Ovary (tissue), 9 donors: Measurements from ENCODE around the gene OR1K1. TPM values are rescaled to one million over a fixed set of nuclear protein-coding genes. Genes with fewer than 3 reads are reported as not detected.

Experiments
- DNase-seq, 5 donors: peaks; one replicate each; pipeline ENCODE4 v3.0.0-alpha.2; 2019 to 2020
- H3K27ac ChIP-seq, 2 donors: fragments of 200-600 bp; one replicate each; pipeline versions ENCODE4 v1.5.1 to v1.8.0; 2019 to 2022
- H3K27me3 ChIP-seq: fragments of 200-600 bp; one replicate; pipeline ENCODE4 v1.8.0; 2022
- H3K36me3 ChIP-seq: fragments of 200-600 bp; sonication (generic); one replicate; pipeline ENCODE4 v1.5.1; 2019
- H3K4me1 ChIP-seq: one replicate; pipeline ENCODE4 v1.8.1; 2013; ENCODE audit warnings: mild to moderate bottlenecking, moderate library complexity; ENCODE audit not compliant: insufficient read depth
- H3K4me3 ChIP-seq: fragments of 200-600 bp; sonication (generic); one replicate; pipeline ENCODE4 v1.5.1; 2017
- H3K9me3 ChIP-seq, 2 donors: fragments of 200-600 bp in 1 of 2; sonication (generic) in 1 of 2; one replicate each; pipeline versions ENCODE4 v1.5.1 to v1.8.1; 2013 to 2019; ENCODE audit warnings: mild to moderate bottlenecking in 1 of 2, moderate library complexity in 1 of 2
- EP300 ChIP-seq: sonication (generic); formaldehyde crosslinking; IDR thresholded peaks from one replicate; pipeline ENCODE4 v1.6.1; 2017; ENCODE audit warnings: antibody characterized with exemption
- POLR2A ChIP-seq: fragments of 450-650 bp; IDR thresholded peaks from one replicate; pipeline ENCODE4 v1.6.1; 2017; ENCODE audit warnings: antibody characterized with exemption, mild to moderate bottlenecking, moderate library complexity
- WGBS, 3 donors: extraction: QIAGEN DNeasy Blood & Tissue Kit in 1 of 3; methylation state at CpG; one replicate each; pipeline versions ENCODE4 v1.1.5 to v1.1.7; 2013 to 2017; 5-methylcytosine and 5-hydroxymethylcytosine counted together
- intact Hi-C, 4 donors: fragments of 100-400 bp; cut with DNase I; formaldehyde crosslinking; loops; one replicate each; pipeline versions ENCODE4 v1.11.0 to v1.15.1; 2022 to 2023
- polyA plus RNA-seq, 2 donors: library from polyadenylated mRNA; stranded (reverse); fragments of 200-250 nt in 1 of 2; fragments of 350-450 nt in 1 of 2; fragmentation: Illumina TruSeq in 1 of 2; extraction: RNeasy Lipid Tissue Mini Kit (QIAGEN cat#74804) in 1 of 2; gene quantifications; one replicate each; pipeline ENCODE4 v1.2.3, GENCODE V29; 2013 to 2014
- total RNA-seq, 7 donors: library from RNA; depleted of rRNA in 2 of 7; stranded (reverse); fragments of >200 nt in 2 of 7; fragmentation: NEBNext Ultra II Directional in 3 of 7; extraction: Animal tissue kit (Norgen Biotek cat#: 25700) in 3 of 7; gene quantifications; one replicate each; pipeline versions ENCODE4 v1.1.0 to v1.2.4, GENCODE V29; 2016 to 2023
- TF ChIP-seq, protein P1 (sequence below), 3 donors: fragments of 450-650 bp in 2 of 3; fragments of 200-600 bp in 1 of 3; IDR thresholded peaks; one replicate each; pipeline versions ENCODE4 v1.5.1 to v1.8.0; 2016 to 2022; ENCODE audit warnings: antibody characterized with exemption in 3 of 3, mild to moderate bottlenecking in 1 of 3
- donor health status: DM: no; HTN: no; CAD: no; lungs with moderate emphysema.
- donor health status: DM: no; HTN: no; CAD: no.
- donor health status: Bipolar disorder and iron deficiency.
- donor health status: DM: yes; HTN: yes; CAD: no.
- donor health status: DM: no; HTN: no; CAD: no.
- donor health status: DM: yes; HTN: yes; CAD: no.

The OR1K1 gene
- total and polyA plus RNA-seq, 9 donors: not detected

DNA sequence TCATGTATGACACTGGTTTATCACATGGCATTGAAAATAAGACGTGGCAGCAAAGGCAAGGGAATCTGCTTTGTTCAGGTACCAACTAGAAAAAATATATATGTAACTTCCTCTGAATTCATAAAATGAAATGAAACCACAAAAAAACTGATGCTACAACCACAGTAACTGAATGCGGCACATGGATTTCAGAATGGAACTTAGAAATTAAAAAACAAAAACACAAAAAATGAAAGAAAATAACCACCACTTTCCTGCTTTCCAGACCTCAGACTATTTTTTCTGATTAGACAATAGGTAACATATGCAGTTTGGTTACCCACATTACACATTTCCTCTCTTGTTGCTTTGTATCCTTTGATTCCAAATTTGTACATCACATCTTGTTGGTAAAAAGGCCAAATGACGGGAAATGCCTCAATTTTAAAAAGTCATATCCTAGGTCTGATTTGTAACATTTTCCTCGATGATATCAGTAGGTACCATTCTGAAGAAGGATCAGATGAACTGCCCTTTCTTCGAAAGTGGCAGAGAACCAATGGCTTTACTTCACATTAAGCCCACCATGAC is 46.5 kb downstream of the OR1K1 start:
- Histone ChIP-seq H3K4me3 (no peak overlapping the region), H3K4me1 (no peaks in the 10 kb centered on the region), H3K27me3 (no peaks in the 10 kb centered on the region), H3K9me3 (no peaks in the 10 kb centered on the region), H3K36me3 (no peaks in the 10 kb centered on the region), H3K27ac (no peak overlapping the region)
- no peak for TF ChIP-seq POLR2A
- TF ChIP-seq EP300: no peak
- TF ChIP-seq, protein P1, sequence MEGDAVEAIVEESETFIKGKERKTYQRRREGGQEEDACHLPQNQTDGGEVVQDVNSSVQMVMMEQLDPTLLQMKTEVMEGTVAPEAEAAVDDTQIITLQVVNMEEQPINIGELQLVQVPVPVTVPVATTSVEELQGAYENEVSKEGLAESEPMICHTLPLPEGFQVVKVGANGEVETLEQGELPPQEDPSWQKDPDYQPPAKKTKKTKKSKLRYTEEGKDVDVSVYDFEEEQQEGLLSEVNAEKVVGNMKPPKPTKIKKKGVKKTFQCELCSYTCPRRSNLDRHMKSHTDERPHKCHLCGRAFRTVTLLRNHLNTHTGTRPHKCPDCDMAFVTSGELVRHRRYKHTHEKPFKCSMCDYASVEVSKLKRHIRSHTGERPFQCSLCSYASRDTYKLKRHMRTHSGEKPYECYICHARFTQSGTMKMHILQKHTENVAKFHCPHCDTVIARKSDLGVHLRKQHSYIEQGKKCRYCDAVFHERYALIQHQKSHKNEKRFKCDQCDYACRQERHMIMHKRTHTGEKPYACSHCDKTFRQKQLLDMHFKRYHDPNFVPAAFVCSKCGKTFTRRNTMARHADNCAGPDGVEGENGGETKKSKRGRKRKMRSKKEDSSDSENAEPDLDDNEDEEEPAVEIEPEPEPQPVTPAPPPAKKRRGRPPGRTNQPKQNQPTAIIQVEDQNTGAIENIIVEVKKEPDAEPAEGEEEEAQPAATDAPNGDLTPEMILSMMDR (IDR thresholded peaks at IDR 0.05): no peak
- intact Hi-C loops: no loop called here
- no peak for DNase-seq
- WGBS, 3 donors: 91 to 93% (median 92%) methylated on average over 5 of the region's 5 CpGs

DNA sequence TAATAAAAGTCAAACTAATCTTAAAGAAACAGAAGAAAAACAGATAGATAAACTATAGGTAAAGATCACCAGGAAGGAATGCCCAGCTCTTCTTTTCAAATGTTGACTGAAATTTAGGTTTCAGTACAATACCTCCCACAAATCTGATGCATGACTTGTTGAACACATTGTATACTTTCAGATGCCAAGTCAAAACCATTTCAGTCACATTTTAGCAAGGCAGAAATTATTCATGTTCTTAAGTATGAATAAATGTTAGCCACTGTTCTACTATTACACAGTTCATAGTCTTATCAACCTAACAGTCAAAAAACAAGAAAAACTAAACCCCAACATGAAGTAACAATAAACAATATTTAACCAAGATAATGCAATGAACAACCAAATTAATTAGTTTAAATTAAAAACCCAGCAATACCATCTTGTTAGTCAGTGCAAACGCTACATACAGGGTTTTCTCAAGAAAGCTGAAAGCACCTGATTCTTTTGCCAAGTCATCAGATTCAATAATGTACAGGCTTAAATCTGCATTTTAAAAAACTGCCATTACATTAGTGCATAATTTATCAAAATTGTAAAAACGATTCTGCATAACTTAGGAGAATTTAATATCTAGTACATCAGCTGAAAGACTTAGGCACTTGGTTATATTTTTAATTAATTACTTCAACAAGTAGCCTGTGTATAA is 48.5 kb downstream of the OR1K1 start:
- Histone ChIP-seq H3K4me3 (no peak overlapping the region), H3K9me3 (no peaks in the 10 kb centered on the region), H3K4me1 (no peaks in the 10 kb centered on the region), H3K27me3 (no peaks in the 10 kb centered on the region), H3K27ac (no peak overlapping the region), H3K36me3 (no peaks in the 10 kb centered on the region)
- TF ChIP-seq EP300: no peak
- no peak for TF ChIP-seq POLR2A
- TF ChIP-seq, protein P1 (IDR thresholded peaks at IDR 0.05): no peak
- no peak for DNase-seq
- 70 to 81% (median 72%) methylated on average over 2 of the region's 2 CpGs for WGBS, 3 donors
- intact Hi-C loops: no loop called here

Other genes with a start within 250 kb of the OR1K1 start
- not detected for gene OR1N2, start 247.0 kb upstream of the OR1K1 start, total RNA-seq
- gene OR1N2, start 247.0 kb upstream of the OR1K1 start, polyA plus RNA-seq: not detected
- gene OR1L8, start 216.7 kb upstream of the OR1K1 start, total RNA-seq: under 1 TPM in 3 of 7 donors, not detected in 4; 0.20 to 0.24 (median 0.22) TPM
- gene OR1L8, start 216.7 kb upstream of the OR1K1 start, polyA plus RNA-seq: under 1 TPM in 1 of 2 donors, not detected in 1; 0.28 TPM
- gene OR1Q1, start 185.4 kb upstream of the OR1K1 start, total RNA-seq: not detected
- gene OR1Q1, start 185.4 kb upstream of the OR1K1 start, polyA plus RNA-seq: not detected
- not detected for gene OR1B1, start 142.5 kb upstream of the OR1K1 start, total RNA-seq
- gene OR1B1, start 142.5 kb upstream of the OR1K1 start, polyA plus RNA-seq: not detected
- not detected for gene OR1L1, start 138.4 kb upstream of the OR1K1 start, total RNA-seq
- gene OR1L1, start 138.4 kb upstream of the OR1K1 start, polyA plus RNA-seq: not detected
- not detected for gene OR1L3, start 125.0 kb upstream of the OR1K1 start, total RNA-seq
- gene OR1L3, start 125.0 kb upstream of the OR1K1 start, polyA plus RNA-seq: not detected
- gene OR1L4, start 76.1 kb upstream of the OR1K1 start, total RNA-seq: not detected
- gene OR1L4, start 76.1 kb upstream of the OR1K1 start, polyA plus RNA-seq: not detected
- not detected for gene OR1L6, start 57.8 kb upstream of the OR1K1 start, total RNA-seq
- not detected for gene OR1L6, start 57.8 kb upstream of the OR1K1 start, polyA plus RNA-seq
- gene OR5C1, start 11.2 kb upstream of the OR1K1 start, total RNA-seq: not detected
- not detected for gene OR5C1, start 11.2 kb upstream of the OR1K1 start, polyA plus RNA-seq
- gene PDCL, start 28.5 kb downstream of the OR1K1 start, total RNA-seq: 10 to 100 TPM; 12.0 to 19.0 (median 16.5) TPM
- 10 to 100 TPM in 1 of 2 donors, 1 to 10 TPM in 1; 9.2 to 12.2 TPM for gene PDCL, start 28.5 kb downstream of the OR1K1 start, polyA plus RNA-seq
- gene RC3H2, start 105.2 kb downstream of the OR1K1 start, total RNA-seq: 10 to 100 TPM; 24.9 to 40.9 (median 32.0) TPM
- 10 to 100 TPM; 10.2 to 17.5 TPM for gene RC3H2, start 105.2 kb downstream of the OR1K1 start, polyA plus RNA-seq
- gene ZBTB6, start 113.2 kb downstream of the OR1K1 start, total RNA-seq: 10 to 100 TPM in 4 of 7 donors, 1 to 10 TPM in 3; 6.8 to 13.8 (median 10.0) TPM
- 1 to 10 TPM; 5.3 to 6.8 TPM for gene ZBTB6, start 113.2 kb downstream of the OR1K1 start, polyA plus RNA-seq
- 10 to 100 TPM in 6 of 7 donors, 1 to 10 TPM in 1; 6.0 to 15.4 (median 11.8) TPM for gene ZBTB26, start 131.4 kb downstream of the OR1K1 start, total RNA-seq
- 10 to 100 TPM in 1 of 2 donors, 1 to 10 TPM in 1; 7.7 to 10.3 TPM for gene ZBTB26, start 131.4 kb downstream of the OR1K1 start, polyA plus RNA-seq
- 10 to 100 TPM; 39.3 to 64.8 (median 60.4) TPM for gene RABGAP1, start 140.9 kb downstream of the OR1K1 start, total RNA-seq
- 10 to 100 TPM; 27.1 to 41.1 TPM for gene RABGAP1, start 140.9 kb downstream of the OR1K1 start, polyA plus RNA-seq
- 1 to 10 TPM in 5 of 7 donors, not detected in 2; 1.4 to 2.4 (median 1.9) TPM for gene GPR21, start 233.5 kb downstream of the OR1K1 start, total RNA-seq
- gene GPR21, start 233.5 kb downstream of the OR1K1 start, polyA plus RNA-seq: under 1 TPM; 0.39 to 0.60 TPM